GM12865 (cell line): ENCODE measurements around the gene TFAP2B.

Experiments used
- DNase-seq: peaks from one replicate; pipeline ENCODE4 v3.0.0; 2010; ENCODE audit warnings: low read depth
- H3K4me3 ChIP-seq: 2 replicates; pipeline ENCODE4 v1.5.1; 2011; ENCODE audit warnings: mild to moderate bottlenecking, low read depth, low read length, control low read depth
- TF ChIP-seq, protein P1 (sequence below): IDR thresholded peaks from 2 replicates; pipeline ENCODE4 v1.5.1; 2011; ENCODE audit warnings: low read length, control low read depth, low read depth, inconsistent platforms; ENCODE audit not compliant: insufficient read depth; ENCODE audit errors: missing control alignments

TFAP2B gene

DNA sequence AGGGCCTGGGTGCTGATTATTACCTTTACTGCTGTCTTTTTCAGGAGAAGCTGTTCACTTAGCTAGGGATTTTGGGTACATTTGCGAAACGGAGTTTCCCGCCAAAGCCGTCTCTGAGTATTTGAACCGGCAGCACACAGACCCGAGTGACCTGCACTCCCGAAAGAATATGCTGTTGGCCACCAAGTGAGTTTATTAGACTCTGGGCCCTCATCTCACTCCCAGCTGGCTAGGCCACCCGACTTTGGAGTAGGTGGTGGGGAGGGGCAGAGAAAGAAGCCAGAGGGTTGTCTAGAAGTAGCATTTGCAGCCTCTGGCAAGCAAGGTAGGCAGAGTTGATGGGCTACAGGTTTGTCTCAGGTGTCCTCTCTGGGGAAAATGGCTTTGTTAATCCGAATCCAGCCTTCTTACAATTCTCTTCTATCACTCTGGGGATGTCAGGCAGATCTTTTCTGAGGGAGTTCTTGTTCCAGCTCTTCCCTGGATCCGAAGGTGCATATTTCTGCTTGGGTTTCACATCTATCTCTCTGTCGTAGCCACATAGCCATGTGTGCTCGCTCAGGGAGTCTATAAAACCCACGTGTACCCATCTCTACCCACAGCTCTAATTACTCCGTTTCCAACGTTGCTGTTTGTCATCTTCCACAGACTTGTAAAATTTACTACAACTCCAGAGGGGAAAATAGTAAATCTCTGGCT, 21.6 kb downstream of the TFAP2B start:
- H3K4me3 ChIP-seq: no peak overlapping the region

DNA sequence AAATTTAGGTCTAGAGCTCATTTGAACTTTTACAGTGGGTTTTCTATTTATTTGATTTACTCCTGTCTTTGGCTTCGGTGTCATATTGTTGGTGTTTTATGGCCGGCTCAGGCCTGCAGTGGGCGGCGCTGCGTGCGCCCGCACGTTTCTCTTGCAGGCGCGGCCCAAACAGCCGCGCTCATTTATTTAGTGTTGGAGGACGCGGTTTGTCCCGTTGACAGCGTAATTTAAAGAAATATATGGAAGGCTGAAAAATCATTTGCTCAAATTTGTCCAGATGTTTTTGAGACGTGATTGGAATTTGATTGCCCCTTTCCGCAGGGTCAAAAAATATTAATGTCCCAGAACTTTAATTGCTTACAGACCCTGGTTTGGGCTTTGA, 22.1 kb downstream of the TFAP2B start:
- TF ChIP-seq, protein P1, sequence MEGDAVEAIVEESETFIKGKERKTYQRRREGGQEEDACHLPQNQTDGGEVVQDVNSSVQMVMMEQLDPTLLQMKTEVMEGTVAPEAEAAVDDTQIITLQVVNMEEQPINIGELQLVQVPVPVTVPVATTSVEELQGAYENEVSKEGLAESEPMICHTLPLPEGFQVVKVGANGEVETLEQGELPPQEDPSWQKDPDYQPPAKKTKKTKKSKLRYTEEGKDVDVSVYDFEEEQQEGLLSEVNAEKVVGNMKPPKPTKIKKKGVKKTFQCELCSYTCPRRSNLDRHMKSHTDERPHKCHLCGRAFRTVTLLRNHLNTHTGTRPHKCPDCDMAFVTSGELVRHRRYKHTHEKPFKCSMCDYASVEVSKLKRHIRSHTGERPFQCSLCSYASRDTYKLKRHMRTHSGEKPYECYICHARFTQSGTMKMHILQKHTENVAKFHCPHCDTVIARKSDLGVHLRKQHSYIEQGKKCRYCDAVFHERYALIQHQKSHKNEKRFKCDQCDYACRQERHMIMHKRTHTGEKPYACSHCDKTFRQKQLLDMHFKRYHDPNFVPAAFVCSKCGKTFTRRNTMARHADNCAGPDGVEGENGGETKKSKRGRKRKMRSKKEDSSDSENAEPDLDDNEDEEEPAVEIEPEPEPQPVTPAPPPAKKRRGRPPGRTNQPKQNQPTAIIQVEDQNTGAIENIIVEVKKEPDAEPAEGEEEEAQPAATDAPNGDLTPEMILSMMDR: no peak
- H3K4me3 ChIP-seq: no peak overlapping the region
- no peak for DNase-seq

More for the DNA sequence above, 21.6 kb downstream of the TFAP2B start:
- TF ChIP-seq, protein P1: no peak
- no peak for DNase-seq

DNA sequence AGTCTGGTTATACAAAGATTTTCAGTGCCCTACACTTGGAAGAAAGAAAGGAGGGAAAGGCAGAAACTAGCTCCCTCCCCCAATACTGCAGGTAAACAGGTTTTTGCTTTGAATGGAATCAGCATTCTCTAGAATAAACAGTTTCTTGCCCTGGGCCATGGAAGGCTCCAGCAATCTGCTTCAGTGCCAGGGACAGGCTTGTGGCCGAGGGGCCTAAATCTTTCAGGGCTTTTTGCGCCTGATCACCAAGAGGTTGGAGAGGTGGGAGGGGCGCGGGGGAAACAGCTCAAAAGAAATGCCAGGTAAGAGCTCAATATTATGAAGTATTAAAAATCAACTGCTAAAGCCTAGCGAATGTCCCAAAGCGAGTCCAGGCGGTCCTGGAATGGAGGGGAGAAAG, 23.8 kb downstream of the TFAP2B start:
- H3K4me3 ChIP-seq: no peak overlapping the region
- no peak for DNase-seq
- TF ChIP-seq, protein P1: no peak

DNA sequence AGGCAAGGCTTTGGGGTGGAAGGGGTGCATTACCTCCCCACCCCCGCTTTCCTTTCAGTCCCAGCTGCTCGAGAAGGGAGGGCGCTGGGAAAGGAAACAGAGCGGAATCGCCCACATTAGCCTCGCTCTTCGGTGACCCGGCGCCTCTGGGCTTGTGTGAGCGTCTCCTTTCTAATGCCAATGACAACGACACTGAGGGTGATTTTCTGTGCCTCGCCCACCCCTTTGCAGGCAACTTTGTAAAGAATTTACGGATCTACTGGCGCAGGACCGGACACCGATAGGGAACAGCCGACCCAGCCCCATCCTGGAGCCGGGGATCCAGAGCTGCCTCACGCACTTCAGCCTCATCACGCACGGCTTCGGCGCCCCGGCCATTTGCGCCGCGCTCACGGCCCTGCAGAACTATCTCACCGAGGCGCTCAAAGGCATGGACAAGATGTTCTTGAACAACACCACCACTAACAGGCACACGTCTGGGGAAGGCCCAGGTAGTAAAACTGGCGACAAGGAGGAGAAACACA, 24.3 kb downstream of the TFAP2B start:
- no peak overlapping the region for H3K4me3 ChIP-seq

DNA sequence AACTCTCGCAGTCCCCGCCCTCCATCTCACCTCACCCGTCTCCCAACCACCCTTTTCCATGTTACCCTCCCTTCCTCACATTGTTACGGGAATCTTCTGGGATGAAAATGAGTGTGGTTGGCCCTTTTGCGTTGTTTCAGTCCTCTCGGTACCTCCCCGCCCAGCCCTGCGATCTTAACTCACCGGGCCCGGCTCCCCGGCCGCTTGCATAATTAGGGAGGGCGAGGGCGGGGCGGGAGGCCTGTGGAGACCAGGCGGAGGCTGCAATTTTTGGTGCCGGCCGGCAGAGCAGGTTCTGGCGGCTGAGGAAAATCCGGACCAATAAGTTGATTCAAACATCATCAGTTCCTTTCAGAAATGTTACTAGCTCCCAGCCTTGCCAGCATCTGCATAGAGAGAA, 25.2 kb downstream of the TFAP2B start:
- no peak overlapping the region for H3K4me3 ChIP-seq
- TF ChIP-seq, protein P1: no peak
- no peak for DNase-seq

More for the DNA sequence above, 24.3 kb downstream of the TFAP2B start:
- TF ChIP-seq, protein P1: no peak
- no peak for DNase-seq

DNA sequence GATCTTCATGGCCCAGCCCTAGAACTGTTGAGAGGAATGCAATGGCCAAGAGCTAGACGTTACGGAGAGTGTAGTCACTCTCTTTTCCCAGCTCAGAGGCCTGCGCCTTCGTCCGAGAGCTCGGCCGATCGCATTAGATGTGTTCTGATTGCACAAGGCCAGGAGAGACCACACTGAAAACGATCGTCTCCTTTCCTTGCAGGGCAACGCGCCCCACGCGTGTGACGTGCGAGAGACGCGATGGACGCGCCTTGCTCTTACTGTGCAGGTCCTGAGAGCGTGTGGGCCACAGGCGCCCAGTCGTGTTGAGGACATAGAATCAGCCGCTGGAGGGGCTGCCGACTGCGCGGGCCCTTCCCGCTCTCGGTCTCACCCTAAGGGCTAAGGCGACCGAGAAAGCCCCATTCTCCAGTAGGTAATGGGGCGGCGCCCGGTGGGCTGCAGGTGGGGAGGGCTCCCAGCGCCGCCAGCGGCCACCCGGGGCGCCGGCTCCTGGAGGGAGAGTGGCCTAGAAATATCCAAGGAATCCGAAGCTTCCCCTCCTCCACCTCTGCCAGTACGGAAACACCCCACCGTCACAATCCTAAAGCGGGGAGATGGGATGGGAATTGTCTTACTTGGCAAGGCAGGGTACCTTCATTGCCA, 26.9 kb downstream of the TFAP2B start:
- TF ChIP-seq, protein P1: no peak
- H3K4me3 ChIP-seq: no peak overlapping the region
- DNase-seq: no peak
